Liver (tissue), 3 donors: ENCODE measurements around the gene FIBCD1.

ENCODE experiments used
- ATF3 ChIP-seq: IDR thresholded peaks from 2 replicates; pipeline ENCODE4 v1.6.1; 2016; ENCODE audit warnings: antibody characterized with exemption
- EGR1 ChIP-seq, 2 donors: IDR thresholded peaks; 2 replicates each; pipeline ENCODE4 v1.6.1; 2016 to 2018; ENCODE audit warnings: antibody characterized with exemption in 2 of 2, low read depth in 2 of 2
- GABPA ChIP-seq, 2 donors: IDR thresholded peaks in 1 of 2; conservative IDR thresholded peaks in 1 of 2; 2 replicates each; pipeline ENCODE4 v1.6.1; 2016; ENCODE audit warnings: antibody characterized with exemption in 2 of 2, mild to moderate bottlenecking in 1 of 2, moderate library complexity in 1 of 2
- HNF4A ChIP-seq, 2 donors: conservative IDR thresholded peaks; 2 replicates each; pipeline ENCODE4 v1.6.1; 2016; ENCODE audit warnings: antibody characterized with exemption in 2 of 2, mild to moderate bottlenecking in 2 of 2
- JUND ChIP-seq, 2 donors: IDR thresholded peaks; 2 replicates each; pipeline ENCODE4 v1.6.1; 2016; ENCODE audit warnings: antibody characterized with exemption in 2 of 2
- RAD21 ChIP-seq, 2 donors: IDR thresholded peaks; 2 replicates each; pipeline ENCODE4 v1.6.1; 2016; ENCODE audit warnings: antibody characterized with exemption in 2 of 2, mild to moderate bottlenecking in 2 of 2
- REST ChIP-seq: IDR thresholded peaks from 2 replicates; pipeline ENCODE4 v1.6.1; 2016; ENCODE audit warnings: antibody characterized with exemption, mild to moderate bottlenecking
- SP1 ChIP-seq: IDR thresholded peaks from 2 replicates; pipeline ENCODE4 v1.6.1; 2018; ENCODE audit warnings: antibody characterized with exemption, mild to moderate bottlenecking
- YY1 ChIP-seq: IDR thresholded peaks from 2 replicates; pipeline ENCODE4 v1.6.1; 2016; ENCODE audit warnings: antibody characterized with exemption, mild to moderate bottlenecking
- ZBTB33 ChIP-seq: IDR thresholded peaks from 2 replicates; pipeline ENCODE4 v1.6.1; 2016; ENCODE audit warnings: antibody characterized with exemption
- TF ChIP-seq, protein P1 (sequence below): fragments of 150-350 bp; IDR thresholded peaks from 2 replicates; pipeline ENCODE4 v1.5.1; 2017; ENCODE audit warnings: improper control_type of control experiment, low read depth, low read length; ENCODE audit not compliant: missing input control
- TF ChIP-seq, protein P2 (sequence below): IDR thresholded peaks from 2 replicates; pipeline ENCODE4 v1.6.1; 2016; ENCODE audit warnings: antibody characterized with exemption
- donor health status: healthy.
- donor health status: healthy.

GRCh38 chr9:130886981-130887380 is 52.1 kb downstream of the FIBCD1 start:
- TF ChIP-seq, protein P1, sequence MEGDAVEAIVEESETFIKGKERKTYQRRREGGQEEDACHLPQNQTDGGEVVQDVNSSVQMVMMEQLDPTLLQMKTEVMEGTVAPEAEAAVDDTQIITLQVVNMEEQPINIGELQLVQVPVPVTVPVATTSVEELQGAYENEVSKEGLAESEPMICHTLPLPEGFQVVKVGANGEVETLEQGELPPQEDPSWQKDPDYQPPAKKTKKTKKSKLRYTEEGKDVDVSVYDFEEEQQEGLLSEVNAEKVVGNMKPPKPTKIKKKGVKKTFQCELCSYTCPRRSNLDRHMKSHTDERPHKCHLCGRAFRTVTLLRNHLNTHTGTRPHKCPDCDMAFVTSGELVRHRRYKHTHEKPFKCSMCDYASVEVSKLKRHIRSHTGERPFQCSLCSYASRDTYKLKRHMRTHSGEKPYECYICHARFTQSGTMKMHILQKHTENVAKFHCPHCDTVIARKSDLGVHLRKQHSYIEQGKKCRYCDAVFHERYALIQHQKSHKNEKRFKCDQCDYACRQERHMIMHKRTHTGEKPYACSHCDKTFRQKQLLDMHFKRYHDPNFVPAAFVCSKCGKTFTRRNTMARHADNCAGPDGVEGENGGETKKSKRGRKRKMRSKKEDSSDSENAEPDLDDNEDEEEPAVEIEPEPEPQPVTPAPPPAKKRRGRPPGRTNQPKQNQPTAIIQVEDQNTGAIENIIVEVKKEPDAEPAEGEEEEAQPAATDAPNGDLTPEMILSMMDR = no peak
- TF ChIP-seq SP1 (no peak), REST (no peak), JUND (IDR thresholded peaks at IDR 0.05) (no peak), YY1 (no peak), ZBTB33 (no peak), GABPA (IDR thresholded peaks at IDR 0.05 in 1 of 2, conservative IDR thresholded peaks at IDR 0.05 in 1 of 2) (no peak), ATF3 (no peak), RAD21 (IDR thresholded peaks at IDR 0.05) (no peak), HNF4A (conservative IDR thresholded peaks at IDR 0.05) (no peak), EGR1 (IDR thresholded peaks at IDR 0.05; ENCODE audit: low read depth in 2 of 2) (no peak)
- TF ChIP-seq, protein P2, sequence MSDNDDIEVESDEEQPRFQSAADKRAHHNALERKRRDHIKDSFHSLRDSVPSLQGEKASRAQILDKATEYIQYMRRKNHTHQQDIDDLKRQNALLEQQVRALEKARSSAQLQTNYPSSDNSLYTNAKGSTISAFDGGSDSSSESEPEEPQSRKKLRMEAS = no peak
